CD4-positive, alpha-beta T cell treated with Interleukin-17A for 1 hour (primary cell): ENCODE measurements around the gene ADSS1.

ENCODE experiments used
- DNase-seq: peaks from one replicate; pipeline ENCODE4 v3.0.0-alpha.2; 2020

Gene ADSS1

GRCh38 chr14:104687601-104688504 is 36.2 kb upstream of the ADSS1 start:
- DNase-seq, result no peak

- peak; percentile 30 for DNase-seq
Observed at GRCh38 chr14:104688505-104689108, 35.4 kb upstream of the ADSS1 start.

GRCh38 chr14:104689109-104689880 is 34.7 kb upstream of the ADSS1 start, which contains the start of gene INF2:
TSS of gene INF2 (plus strand) at chr14:104689618. CDS start at chr14:104701366, 11,748 bp downstream.
- DNase-seq, result peak; percentile 53

- no peak for DNase-seq
Observed at GRCh38 chr14:104689881-104690711, 33.9 kb upstream of the ADSS1 start.

GRCh38 chr14:104690861-104691455 is 33.1 kb upstream of the ADSS1 start:
- no peak for DNase-seq

GRCh38 chr14:104691546-104692260 is 32.3 kb upstream of the ADSS1 start:
- DNase-seq, result no peak

- no peak for DNase-seq
Observed at GRCh38 chr14:104692261-104692938, 31.6 kb upstream of the ADSS1 start.

- DNase-seq, result no peak
Observed at GRCh38 chr14:104692939-104693315, 31.1 kb upstream of the ADSS1 start.

- DNase-seq, result no peak
Observed at GRCh38 chr14:104693482-104694431, 30.3 kb upstream of the ADSS1 start.

GRCh38 chr14:104694475-104694950 is 29.5 kb upstream of the ADSS1 start:
- no peak for DNase-seq

GRCh38 chr14:104694991-104695659 is 28.9 kb upstream of the ADSS1 start:
- peak; percentile 57 for DNase-seq

- no peak for DNase-seq
Observed at GRCh38 chr14:104695660-104696000, 28.4 kb upstream of the ADSS1 start.

- DNase-seq, result no peak
Observed at GRCh38 chr14:104696671-104697316, 27.2 kb upstream of the ADSS1 start.

- no peak for DNase-seq
Observed at GRCh38 chr14:104697317-104697703, 26.7 kb upstream of the ADSS1 start.

GRCh38 chr14:104697892-104698583 is 26.0 kb upstream of the ADSS1 start:
- no peak for DNase-seq

GRCh38 chr14:104698688-104699425 is 25.2 kb upstream of the ADSS1 start:
- DNase-seq, result no peak

- DNase-seq, result no peak
Observed at GRCh38 chr14:104699426-104699748, 24.6 kb upstream of the ADSS1 start.
